Left kidney (tissue), 2 donors: ENCODE measurements around the gene SLC25A51. TPM values are rescaled to one million over a fixed set of nuclear protein-coding genes. Genes with fewer than 3 reads are reported as not detected.
"Not testable (repeated sequence)": the region's sequence is repeated elsewhere in the genome, so short reads cannot be mapped to it uniquely, and the experiment has no call there.

ENCODE experiments used
- DNase-seq: peaks from one replicate; pipeline ENCODE4 v3.0.0-alpha.2; 2013
- polyA plus RNA-seq: library from polyadenylated mRNA; unstranded; fragments of 120-200 nt; gene quantifications from one replicate; pipeline ENCODE4 v1.2.1, GENCODE V29; 2013; ENCODE audit not compliant: insufficient read length

The SLC25A51 gene
- polyA plus RNA-seq, 1 donor, result 23.9 TPM

GRCh38 chr9:37905776-37906175 is 1.8 kb upstream of the SLC25A51 start:
- DNase-seq, result no peak

GRCh38 chr9:37905131-37905505 is 1.2 kb upstream of the SLC25A51 start:
- no peak for DNase-seq

- no peak for DNase-seq
Measured at GRCh38 chr9:37904445-37905130, 661 bp upstream of the SLC25A51 start.

GRCh38 chr9:37902796-37903646 is 906 bp downstream of the SLC25A51 start:
- DNase-seq, result no peak

- DNase-seq, result no peak
Measured at GRCh38 chr9:37902131-37902530, 1.8 kb downstream of the SLC25A51 start.

- DNase-seq, result no peak
Measured at GRCh38 chr9:37899041-37899440, 4.9 kb downstream of the SLC25A51 start.

- DNase-seq, result no peak
Measured at GRCh38 chr9:37897665-37898064, 6.3 kb downstream of the SLC25A51 start.

GRCh38 chr9:37892063-37892462 is 11.9 kb downstream of the SLC25A51 start:
- DNase-seq, result no peak

GRCh38 chr9:37891042-37891441 is 12.9 kb downstream of the SLC25A51 start:
- not testable (repeated sequence) for DNase-seq

GRCh38 chr9:37889536-37889935 is 14.4 kb downstream of the SLC25A51 start:
- DNase-seq, result no peak

GRCh38 chr9:37887977-37888583 is 15.8 kb downstream of the SLC25A51 start:
- DNase-seq, result not testable (repeated sequence)

- DNase-seq, result no peak
Measured at GRCh38 chr9:37880916-37881479, 22.9 kb downstream of the SLC25A51 start.

GRCh38 chr9:37876376-37876775 is 27.6 kb downstream of the SLC25A51 start:
- DNase-seq, result no peak

GRCh38 chr9:37873955-37874354 is 30.0 kb downstream of the SLC25A51 start:
- DNase-seq, result no peak

- DNase-seq, result no peak
Measured at GRCh38 chr9:37870799-37871176, 33.1 kb downstream of the SLC25A51 start.

GRCh38 chr9:37870081-37870798 is 33.7 kb downstream of the SLC25A51 start:
- no peak for DNase-seq

GRCh38 chr9:37862530-37862929 is 41.4 kb downstream of the SLC25A51 start:
- no peak for DNase-seq

- DNase-seq, result no peak
Measured at GRCh38 chr9:37859043-37859442, 44.9 kb downstream of the SLC25A51 start.

GRCh38 chr9:37856551-37856950 is 47.4 kb downstream of the SLC25A51 start:
- no peak for DNase-seq

GRCh38 chr9:37852222-37852621 is 51.7 kb downstream of the SLC25A51 start:
- no peak for DNase-seq

GRCh38 chr9:37840560-37841194 is 63.2 kb downstream of the SLC25A51 start:
- no peak for DNase-seq
